ENCODE measurements around the gene EED. TPM values are rescaled to one million over a fixed set of nuclear protein-coding genes. Genes with fewer than 3 reads are reported as not detected.

EED gene
- total and polyA plus RNA-seq, 4 donors, result 5.4 to 17.1 (median 8.2) TPM

GRCh38 chr11:86247608-86248007 lies 3.1 kb downstream of the EED start (continued):
- TF ChIP-seq, protein P1, sequence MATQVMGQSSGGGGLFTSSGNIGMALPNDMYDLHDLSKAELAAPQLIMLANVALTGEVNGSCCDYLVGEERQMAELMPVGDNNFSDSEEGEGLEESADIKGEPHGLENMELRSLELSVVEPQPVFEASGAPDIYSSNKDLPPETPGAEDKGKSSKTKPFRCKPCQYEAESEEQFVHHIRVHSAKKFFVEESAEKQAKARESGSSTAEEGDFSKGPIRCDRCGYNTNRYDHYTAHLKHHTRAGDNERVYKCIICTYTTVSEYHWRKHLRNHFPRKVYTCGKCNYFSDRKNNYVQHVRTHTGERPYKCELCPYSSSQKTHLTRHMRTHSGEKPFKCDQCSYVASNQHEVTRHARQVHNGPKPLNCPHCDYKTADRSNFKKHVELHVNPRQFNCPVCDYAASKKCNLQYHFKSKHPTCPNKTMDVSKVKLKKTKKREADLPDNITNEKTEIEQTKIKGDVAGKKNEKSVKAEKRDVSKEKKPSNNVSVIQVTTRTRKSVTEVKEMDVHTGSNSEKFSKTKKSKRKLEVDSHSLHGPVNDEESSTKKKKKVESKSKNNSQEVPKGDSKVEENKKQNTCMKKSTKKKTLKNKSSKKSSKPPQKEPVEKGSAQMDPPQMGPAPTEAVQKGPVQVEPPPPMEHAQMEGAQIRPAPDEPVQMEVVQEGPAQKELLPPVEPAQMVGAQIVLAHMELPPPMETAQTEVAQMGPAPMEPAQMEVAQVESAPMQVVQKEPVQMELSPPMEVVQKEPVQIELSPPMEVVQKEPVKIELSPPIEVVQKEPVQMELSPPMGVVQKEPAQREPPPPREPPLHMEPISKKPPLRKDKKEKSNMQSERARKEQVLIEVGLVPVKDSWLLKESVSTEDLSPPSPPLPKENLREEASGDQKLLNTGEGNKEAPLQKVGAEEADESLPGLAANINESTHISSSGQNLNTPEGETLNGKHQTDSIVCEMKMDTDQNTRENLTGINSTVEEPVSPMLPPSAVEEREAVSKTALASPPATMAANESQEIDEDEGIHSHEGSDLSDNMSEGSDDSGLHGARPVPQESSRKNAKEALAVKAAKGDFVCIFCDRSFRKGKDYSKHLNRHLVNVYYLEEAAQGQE (IDR thresholded peaks at IDR 0.05), result no peak
- TF ChIP-seq GABPA (IDR thresholded peaks at IDR 0.05 in 1 of 2, conservative IDR thresholded peaks at IDR 0.05 in 1 of 2) (no peak), TAF1 (conservative IDR thresholded peaks at IDR 0.05) (no peak), HNF4A (conservative IDR thresholded peaks at IDR 0.05) (no peak), HNF4G (IDR thresholded peaks at IDR 0.05) (no peak)

DNA sequence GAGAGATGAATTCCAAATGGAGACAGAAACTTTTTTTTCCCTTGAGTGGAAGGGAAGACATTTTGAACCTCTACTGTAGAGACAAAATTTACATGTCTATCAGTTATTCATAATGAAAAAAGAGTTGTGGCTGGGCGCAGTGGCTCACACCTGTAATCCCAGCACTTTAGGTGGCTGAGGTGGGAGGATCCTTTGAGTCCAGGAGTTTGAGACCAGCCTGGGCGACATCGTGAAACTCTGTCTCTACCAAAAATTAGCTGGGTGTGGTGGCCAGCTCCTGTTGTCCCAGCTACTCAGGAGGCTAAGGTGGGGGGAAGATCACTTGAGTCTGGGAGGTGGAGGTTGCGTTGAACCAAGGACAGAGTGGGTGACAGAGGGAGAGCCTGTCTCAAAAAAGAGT lies 4.1 kb downstream of the EED start:
- Histone ChIP-seq H3K27ac (ENCODE audit: low read depth in 1 of 2, low read length in 2 of 2) (no peak overlapping the region), H3K27me3 (ENCODE audit: control insufficient read depth in 4 of 4, insufficient read depth in 4 of 4, low read length in 3 of 4) (no peaks in the 10 kb centered on the region), H3K4me1 (ENCODE audit: control insufficient read depth in 4 of 4, insufficient read depth in 4 of 4, low read length in 3 of 4) (peaks cover 3 to 19% (median 12%) of the 10 kb centered on the region in 4 donors), H3K4me3 (ENCODE audit: low read depth in 1 of 3, low read length in 3 of 3) (no peak overlapping the region), H3K9ac (ENCODE audit: low read depth in 1 of 2, low read length in 2 of 2) (no peak overlapping the region), H3K9me3 (ENCODE audit: control insufficient read depth in 4 of 4, low read length in 3 of 4) (no peaks in the 10 kb centered on the region), H3K36me3 (ENCODE audit: control insufficient read depth in 4 of 4, insufficient read depth in 3 of 4, low read depth in 1 of 4, low read length in 3 of 4) (peaks cover 0 to 4% (median 0%) of the 10 kb centered on the region in 4 donors)
- TF ChIP-seq ATF3 (IDR thresholded peaks at IDR 0.05), result no peak
- TF ChIP-seq JUND (IDR thresholded peaks at IDR 0.05), result no peak
- TF ChIP-seq TAF1 (conservative IDR thresholded peaks at IDR 0.05), result no peak
- TF ChIP-seq, protein P2, sequence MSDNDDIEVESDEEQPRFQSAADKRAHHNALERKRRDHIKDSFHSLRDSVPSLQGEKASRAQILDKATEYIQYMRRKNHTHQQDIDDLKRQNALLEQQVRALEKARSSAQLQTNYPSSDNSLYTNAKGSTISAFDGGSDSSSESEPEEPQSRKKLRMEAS (IDR thresholded peaks at IDR 0.05), result no peak
- no peak for TF ChIP-seq FOXA2 (IDR thresholded peaks at IDR 0.05)
- TF ChIP-seq, protein P1 (IDR thresholded peaks at IDR 0.05), result no peak
- TF ChIP-seq EGR1 (IDR thresholded peaks at IDR 0.05; ENCODE audit: low read depth in 2 of 2), result no peak
- TF ChIP-seq SP1 (IDR thresholded peaks at IDR 0.05), result no peak
- TF ChIP-seq RXRA (IDR thresholded peaks at IDR 0.05), result no peak
- TF ChIP-seq ZBTB33 (IDR thresholded peaks at IDR 0.05), result no peak
- TF ChIP-seq YY1 (IDR thresholded peaks at IDR 0.05), result no peak
- no peak for TF ChIP-seq HNF4A (conservative IDR thresholded peaks at IDR 0.05)
- TF ChIP-seq GABPA (IDR thresholded peaks at IDR 0.05 in 1 of 2, conservative IDR thresholded peaks at IDR 0.05 in 1 of 2), result no peak
- no peak for TF ChIP-seq RAD21 (IDR thresholded peaks at IDR 0.05)
- no peak for TF ChIP-seq NR2F2 (IDR thresholded peaks at IDR 0.05)
- TF ChIP-seq FOXA1 (IDR thresholded peaks at IDR 0.05), result no peak
- TF ChIP-seq HNF4G (IDR thresholded peaks at IDR 0.05), result no peak
- TF ChIP-seq CTCF (IDR thresholded peaks at IDR 0.05; ENCODE audit: low read depth, low read length, missing input control), result no peak
- WGBS, result 87% methylated on average over 4 of the region's 4 CpGs
- no peak for DNase-seq (ENCODE audit: low spot score)
